Measurements from ENCODE around the gene EFCAB13.

The EFCAB13 gene

DNA sequence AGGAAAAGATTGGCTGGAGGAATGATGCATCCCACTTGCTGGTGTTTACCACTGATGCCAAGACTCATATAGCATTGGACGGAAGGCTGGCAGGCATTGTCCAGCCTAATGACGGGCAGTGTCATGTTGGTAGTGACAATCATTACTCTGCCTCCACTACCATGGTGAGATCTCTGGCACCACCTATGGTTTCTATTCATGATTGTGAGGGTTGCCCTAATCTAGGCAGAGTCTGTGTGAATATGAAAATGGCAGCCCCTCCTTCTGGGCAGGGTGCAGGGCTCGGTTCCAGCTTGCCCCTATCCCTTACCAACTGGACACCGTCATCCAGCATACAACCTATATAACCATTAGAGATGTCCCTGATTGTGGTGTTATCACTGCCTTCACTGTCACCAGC lies 36.7 kb upstream of the EFCAB13 start:
- Histone ChIP-seq H3K4me3 (no peak overlapping the region), H3K27ac (no peak overlapping the region)
- no peak for DNase-seq (ENCODE audit: low spot score)
- TF ChIP-seq CTCF (IDR thresholded peaks at IDR 0.05), result no peak

GRCh38 chr17:47287639-47288038 lies 36.1 kb upstream of the EFCAB13 start:
- TF ChIP-seq CTCF (IDR thresholded peaks at IDR 0.05), result no peak
- no peak for DNase-seq (ENCODE audit: low spot score)
- Histone ChIP-seq H3K4me3 (no peak overlapping the region), H3K27ac (no peak overlapping the region)

DNA sequence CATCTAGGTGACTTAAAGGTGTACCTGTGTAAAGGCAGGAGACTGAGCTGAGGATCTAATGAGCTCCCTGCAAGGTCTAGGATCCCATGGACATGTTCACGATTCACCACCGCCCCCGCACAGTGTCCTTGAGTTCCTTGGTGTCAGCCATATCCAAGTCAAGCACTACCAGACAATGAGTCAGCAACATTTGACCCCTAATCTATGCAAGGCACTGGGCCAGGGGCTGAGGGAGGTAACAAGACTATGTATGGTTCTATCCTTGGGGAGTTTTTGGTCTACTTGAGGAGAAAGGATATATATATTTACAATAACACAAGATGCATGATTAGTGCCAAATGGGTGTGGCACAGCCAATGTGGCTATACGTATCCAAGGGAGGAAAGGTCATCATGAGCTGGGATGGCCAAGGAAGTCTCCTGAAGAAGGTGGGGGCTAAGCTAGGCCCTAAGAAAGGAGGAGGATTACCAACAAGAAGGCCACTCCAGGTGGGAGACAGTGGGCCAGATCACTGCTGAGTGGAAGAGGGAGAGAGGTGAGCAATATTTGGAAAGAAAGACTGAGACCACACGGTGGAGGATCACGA lies 35.1 kb upstream of the EFCAB13 start:
- no peak for DNase-seq (ENCODE audit: low spot score)
- Histone ChIP-seq H3K4me3 (no peak overlapping the region), H3K27ac (no peak overlapping the region)
- TF ChIP-seq CTCF (IDR thresholded peaks at IDR 0.05), result no peak

DNA sequence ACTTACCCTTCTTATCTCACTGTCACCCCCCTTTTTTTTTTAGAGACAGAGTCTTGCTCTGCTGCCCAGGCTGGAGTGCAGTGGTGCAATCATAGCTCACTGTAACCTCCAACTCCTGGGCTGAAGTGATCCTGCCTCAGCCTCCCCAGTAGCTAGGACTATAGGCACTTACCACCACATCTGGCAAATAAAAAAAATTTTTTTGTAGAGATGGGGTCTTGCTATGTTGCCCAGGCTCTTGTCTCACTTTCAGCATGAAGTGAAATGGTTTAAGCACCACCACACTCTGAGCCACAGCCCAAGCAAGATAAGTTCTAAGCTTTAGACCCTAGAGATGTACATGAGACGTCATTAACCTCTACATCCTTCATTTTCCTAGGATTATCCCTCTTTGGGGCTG lies 34.5 kb upstream of the EFCAB13 start:
- DNase-seq (ENCODE audit: low spot score), result no peak

GRCh38 chr17:47290870-47291241 lies 32.9 kb upstream of the EFCAB13 start:
- DNase-seq (ENCODE audit: low spot score), result no peak
- TF ChIP-seq CTCF (IDR thresholded peaks at IDR 0.05), result no peak
- no peak overlapping the region for H3K4me3 ChIP-seq
- peak overlapping the region in 1 of 2 donors; percentile 38 for H3K27ac ChIP-seq

More for the DNA sequence above, 34.5 kb upstream of the EFCAB13 start:
- Histone ChIP-seq H3K4me3 (no peak overlapping the region), H3K27ac (peak overlapping the region in 1 of 2 donors; percentile 32)
- TF ChIP-seq CTCF (IDR thresholded peaks at IDR 0.05), result no peak

DNA sequence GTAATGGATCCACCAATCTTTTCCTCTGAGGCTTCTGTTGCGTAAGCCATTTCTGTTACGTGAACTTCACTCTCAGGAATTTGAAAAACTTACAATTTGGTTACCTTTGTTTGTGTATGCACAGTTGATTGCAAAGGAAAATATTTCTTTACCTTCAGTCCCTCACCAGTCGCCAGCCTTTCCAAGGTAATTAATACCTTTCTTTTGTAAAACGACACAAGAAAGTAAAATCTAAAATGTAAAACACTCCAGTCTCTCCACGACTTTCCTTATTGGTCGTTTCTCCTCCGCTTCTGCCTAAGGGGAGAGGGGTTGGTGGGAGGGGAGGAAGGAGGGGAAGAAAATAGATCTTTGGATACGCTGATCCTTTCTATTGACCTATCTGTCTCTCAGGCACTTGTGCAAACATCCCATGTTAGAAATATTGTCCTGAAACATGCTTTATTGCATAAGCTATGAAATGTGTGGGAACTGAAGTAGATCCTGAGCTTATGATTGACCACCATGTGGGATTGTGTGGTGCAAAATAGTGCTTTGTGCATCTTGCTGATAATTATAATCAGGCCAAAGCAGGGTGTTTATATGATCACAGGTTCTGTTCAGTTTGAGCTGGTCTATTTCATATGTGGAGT lies 32.4 kb upstream of the EFCAB13 start:
- H3K4me3 ChIP-seq, result no peak overlapping the region
- TF ChIP-seq CTCF (IDR thresholded peaks at IDR 0.05), result no peak
- no peak overlapping the region for H3K27ac ChIP-seq
- DNase-seq (ENCODE audit: low spot score), result no peak

- no peak for TF ChIP-seq CTCF (IDR thresholded peaks at IDR 0.05)
- H3K27ac ChIP-seq, result no peak overlapping the region
- no peak for DNase-seq (ENCODE audit: low spot score)
- H3K4me3 ChIP-seq, result no peak overlapping the region
Observed at GRCh38 chr17:47292206-47292605, 31.5 kb upstream of the EFCAB13 start.
